ENCODE data around the gene MAML2.
"Not testable (repeated sequence)": the region's sequence is repeated elsewhere in the genome, so short reads cannot be mapped to it uniquely, and the experiment has no call there.

The MAML2 gene

GRCh38 chr11:96292291-96293010 lies 50.5 kb downstream of the MAML2 start:
- no peak for DNase-seq (ENCODE audit: low spot score)

DNA sequence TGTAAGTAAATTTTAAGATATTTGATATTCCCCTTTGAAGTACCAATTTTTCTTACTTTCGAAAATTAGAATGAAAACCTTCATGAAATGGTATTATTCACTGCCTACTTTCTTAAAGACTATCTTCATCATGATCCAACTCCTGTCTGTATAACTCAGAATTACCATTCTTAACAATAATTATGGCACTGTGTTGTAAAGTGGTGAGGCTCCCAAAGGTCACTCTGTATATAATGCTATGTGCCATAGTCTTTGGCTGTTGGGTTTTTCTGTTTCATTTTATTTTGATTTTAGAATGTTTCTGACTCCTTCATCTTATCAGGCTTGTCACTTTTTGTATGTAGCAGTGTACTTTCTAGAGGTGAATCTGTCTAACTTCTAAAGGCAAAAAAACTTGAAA lies 52.4 kb downstream of the MAML2 start:
- DNase-seq (ENCODE audit: low spot score), result no peak

- DNase-seq (ENCODE audit: low spot score), result no peak
Observed at GRCh38 chr11:96290031-96290430, 53.0 kb downstream of the MAML2 start.

GRCh38 chr11:96288915-96289314 lies 54.1 kb downstream of the MAML2 start:
- no peak for DNase-seq (ENCODE audit: low spot score)

- DNase-seq (ENCODE audit: low spot score), result no peak
Observed at GRCh38 chr11:96287822-96288439, 55.1 kb downstream of the MAML2 start.

- not testable (repeated sequence) for DNase-seq (ENCODE audit: low spot score)
Observed at GRCh38 chr11:96285985-96286384, 57.0 kb downstream of the MAML2 start.

GRCh38 chr11:96284917-96285316 lies 58.1 kb downstream of the MAML2 start:
- DNase-seq (ENCODE audit: low spot score), result no peak

GRCh38 chr11:96284401-96284800 lies 58.6 kb downstream of the MAML2 start:
- no peak for DNase-seq (ENCODE audit: low spot score)

- no peak for DNase-seq (ENCODE audit: low spot score)
Observed at GRCh38 chr11:96282625-96283220, 60.3 kb downstream of the MAML2 start.

DNA sequence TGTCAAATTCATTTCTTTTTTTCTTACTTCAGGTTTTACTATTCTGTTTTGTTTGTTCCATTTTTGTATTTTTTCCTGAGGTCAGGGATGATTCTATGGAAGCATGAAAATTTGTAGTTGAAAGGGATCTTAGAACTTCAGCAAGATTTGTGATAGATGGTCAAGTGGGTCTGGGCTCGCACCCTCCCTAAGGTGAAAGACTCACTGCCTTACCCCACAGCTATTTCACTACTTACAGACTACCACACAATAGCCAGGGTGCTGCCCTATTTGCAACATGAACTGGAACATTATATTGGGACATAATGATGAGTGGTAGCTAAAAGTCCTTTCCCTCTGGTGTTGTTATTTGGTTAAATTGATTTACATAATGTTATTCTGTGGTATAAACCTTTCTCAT lies 62.6 kb downstream of the MAML2 start:
- no peak for DNase-seq (ENCODE audit: low spot score)

- DNase-seq (ENCODE audit: low spot score), result no peak
Observed at GRCh38 chr11:96279896-96280290, 63.1 kb downstream of the MAML2 start.

DNA sequence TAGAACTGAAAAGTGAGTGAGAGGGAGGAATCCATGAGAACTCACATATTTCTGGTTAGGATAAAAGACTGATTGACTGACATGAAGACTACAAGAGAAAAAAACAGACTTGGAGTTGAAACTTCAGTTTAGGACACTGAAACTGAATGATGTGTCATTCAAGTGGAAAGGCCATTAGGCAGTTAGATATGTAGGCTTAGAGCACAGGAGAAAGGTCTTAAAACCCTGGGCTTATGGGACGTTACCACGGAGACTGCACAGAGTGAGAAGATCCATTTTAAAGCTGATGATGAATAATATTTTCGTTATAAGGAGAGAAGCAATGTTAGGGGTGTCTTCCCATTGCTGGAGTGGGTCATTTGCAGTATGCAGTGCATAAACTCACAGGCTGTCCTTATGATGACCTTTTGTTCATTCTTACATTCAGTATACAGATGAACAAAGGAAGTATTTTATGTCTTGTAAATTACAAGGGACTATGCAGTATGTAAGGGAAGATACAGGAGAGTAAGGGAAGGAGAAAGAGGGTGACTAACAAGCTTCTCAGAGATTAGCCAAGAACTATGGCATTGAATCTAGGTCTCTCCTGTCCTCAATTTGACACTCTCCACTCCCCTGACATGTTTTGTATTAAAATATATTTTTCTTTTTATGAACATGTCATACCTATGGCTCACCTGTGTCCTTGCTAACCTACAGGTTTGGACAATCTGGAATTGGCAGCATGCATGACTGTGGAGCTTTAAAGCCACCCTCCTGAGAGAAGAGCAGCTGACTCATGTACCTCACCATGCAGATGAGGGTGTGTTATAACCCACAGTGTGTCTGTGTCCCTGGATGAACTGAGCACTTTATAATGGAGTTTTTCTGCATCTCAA lies 63.7 kb downstream of the MAML2 start:
- no peak for DNase-seq (ENCODE audit: low spot score)

DNA sequence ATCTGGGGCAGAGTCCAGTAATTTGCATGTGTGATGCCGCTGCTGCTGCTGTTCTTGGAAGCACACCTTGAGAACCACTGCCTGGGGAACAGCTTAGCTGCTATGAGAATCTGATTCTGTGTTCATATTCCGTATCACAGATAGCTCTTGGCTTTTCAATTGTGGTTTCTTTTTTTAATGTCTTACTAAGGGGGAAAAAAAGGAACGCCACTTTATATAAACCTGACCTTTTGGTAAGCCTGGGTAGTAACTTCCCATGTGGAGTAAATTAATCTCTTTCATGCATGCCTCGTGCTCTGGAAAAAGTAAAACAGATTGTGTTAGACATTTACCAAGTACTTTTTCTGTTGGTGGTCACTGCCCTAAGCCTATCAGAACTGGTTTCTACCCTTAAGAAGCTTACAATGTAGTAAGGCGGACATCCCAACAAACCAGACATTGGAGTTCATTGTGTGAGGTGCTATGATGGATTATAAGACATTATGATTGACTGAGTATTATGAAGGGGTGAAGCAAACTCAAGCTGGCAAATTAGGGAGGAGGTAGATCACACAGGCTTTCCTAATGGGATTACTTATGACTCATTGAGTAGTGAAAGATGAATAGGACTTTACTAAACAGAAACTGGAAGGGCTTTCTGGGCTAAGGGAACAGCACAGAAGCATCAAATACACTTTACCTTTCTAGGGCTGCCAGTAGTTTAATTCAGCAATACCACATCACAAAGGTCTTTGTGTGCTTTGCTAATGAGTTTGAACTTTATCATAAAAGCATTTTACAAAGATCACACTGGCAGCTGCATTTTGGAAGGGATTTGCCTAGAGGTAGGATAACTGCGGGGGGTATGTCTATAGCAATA lies 64.7 kb downstream of the MAML2 start:
- DNase-seq (ENCODE audit: low spot score), result no peak

DNA sequence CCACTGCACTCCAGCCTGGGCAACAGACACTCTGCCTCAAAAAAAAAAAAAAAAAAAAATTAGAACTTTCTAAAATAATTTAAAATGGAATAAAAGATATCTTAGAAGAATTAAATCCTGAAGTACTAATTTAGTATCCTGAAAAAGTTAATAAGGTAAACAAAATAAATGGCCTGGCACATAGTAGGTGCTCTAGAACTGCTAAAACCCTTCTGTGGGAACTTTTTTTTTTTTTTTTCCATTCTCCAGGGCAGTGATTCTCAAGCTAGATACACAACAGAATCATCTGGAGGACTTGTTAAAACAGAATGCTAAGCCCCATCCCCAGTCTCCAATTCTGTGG lies 65.3 kb downstream of the MAML2 start:
- no peak for DNase-seq (ENCODE audit: low spot score)

DNA sequence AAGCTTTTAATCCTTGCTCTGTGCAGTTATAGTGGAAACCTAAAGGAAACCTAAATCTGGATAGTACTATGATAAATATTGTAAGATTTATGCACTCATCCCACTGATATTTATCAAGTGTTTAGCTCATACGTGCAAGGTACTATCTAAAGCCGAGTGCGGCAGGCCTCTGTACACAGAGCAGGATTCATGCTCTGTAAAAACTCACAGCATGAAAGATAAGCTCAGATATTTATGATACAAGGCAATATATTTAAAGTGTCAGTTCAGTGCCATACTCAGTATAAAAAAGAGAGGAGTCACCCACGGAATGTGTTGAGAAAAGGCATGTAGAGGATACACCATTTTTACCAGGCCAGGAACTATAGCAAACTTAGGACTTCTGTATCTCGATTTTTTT lies 66.2 kb downstream of the MAML2 start:
- no peak for DNase-seq (ENCODE audit: low spot score)

GRCh38 chr11:96275801-96276594 lies 67.0 kb downstream of the MAML2 start:
- no peak for DNase-seq (ENCODE audit: low spot score)

DNA sequence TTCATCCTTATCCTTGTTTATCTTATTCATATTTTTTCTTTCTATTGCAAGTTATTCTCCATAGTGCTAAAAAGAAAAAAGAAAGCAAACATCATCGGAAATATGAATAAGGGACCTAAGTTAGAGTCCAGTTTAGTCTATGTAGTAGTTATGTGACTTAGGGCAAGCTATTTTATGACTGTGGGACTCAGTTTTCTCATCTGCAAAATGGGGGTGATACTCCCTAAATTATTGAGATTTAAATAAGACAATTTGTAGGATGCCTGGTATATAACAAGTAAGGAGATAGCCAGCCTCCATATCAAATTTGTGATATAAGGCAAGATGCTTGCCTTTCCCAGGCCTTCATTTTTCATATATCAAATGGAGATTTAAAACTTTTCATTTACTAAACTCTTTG lies 69.5 kb downstream of the MAML2 start:
- DNase-seq (ENCODE audit: low spot score), result no peak

- DNase-seq (ENCODE audit: low spot score), result no peak
Observed at GRCh38 chr11:96272529-96273222, 70.3 kb downstream of the MAML2 start.

GRCh38 chr11:96271777-96272176 lies 71.2 kb downstream of the MAML2 start:
- DNase-seq (ENCODE audit: low spot score), result no peak

DNA sequence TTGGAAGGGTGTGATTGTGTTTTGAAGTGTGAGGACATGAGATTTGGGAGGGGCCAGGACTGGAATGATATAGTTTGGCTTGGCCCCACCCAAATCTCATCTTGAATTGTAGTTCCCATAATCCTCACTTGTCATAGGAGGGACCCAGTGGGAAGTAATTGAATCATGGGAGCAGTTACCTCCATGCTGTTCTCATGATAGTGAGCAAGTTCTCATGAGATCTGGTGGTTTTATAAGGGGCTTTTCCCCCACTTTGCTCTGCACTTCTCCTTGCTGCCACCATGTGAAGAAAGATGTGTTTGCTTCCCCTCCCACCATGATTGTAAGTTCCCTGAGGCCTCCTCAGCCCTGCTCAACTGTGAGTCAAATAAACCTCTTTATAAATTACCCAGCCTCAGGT lies 71.6 kb downstream of the MAML2 start:
- DNase-seq (ENCODE audit: low spot score), result not testable (repeated sequence)

All from germinal center (tissue), 1 donor.